HG03280 (cell line): ENCODE results near the gene SPRYD4.

ENCODE experiments used
- ATAC-seq: cut with Tn5 transposase; IDR thresholded peaks from one replicate; pipeline ENCODE4 v1.9.1; 2021; ENCODE audit warnings: mild to moderate bottlenecking, moderate library complexity; ENCODE audit not compliant: unreplicated experiment

The SPRYD4 gene

GRCh38 chr12:56520506-56520905 is 52.1 kb downstream of the SPRYD4 start:
- ATAC-seq: no peak

- no peak for ATAC-seq
These were observed 52.8 kb downstream of the SPRYD4 start for GRCh38 chr12:56521209-56521589.

GRCh38 chr12:56521590-56522371 is 53.4 kb downstream of the SPRYD4 start, which contains the start of gene RBMS2:
TSS of gene RBMS2 (plus strand) at chr12:56521820. CDS start at chr12:56522024, 204 bp downstream.
- ATAC-seq: no peak

GRCh38 chr12:56522411-56523193 is 54.2 kb downstream of the SPRYD4 start:
- no peak for ATAC-seq

GRCh38 chr12:56528846-56529245 is 60.5 kb downstream of the SPRYD4 start:
- ATAC-seq: no peak
